ENCODE measurements around the gene PLS3.
"Not testable (repeated sequence)": the region's sequence is repeated elsewhere in the genome, so short reads cannot be mapped to it uniquely, and the experiment has no call there.

Gene PLS3

DNA sequence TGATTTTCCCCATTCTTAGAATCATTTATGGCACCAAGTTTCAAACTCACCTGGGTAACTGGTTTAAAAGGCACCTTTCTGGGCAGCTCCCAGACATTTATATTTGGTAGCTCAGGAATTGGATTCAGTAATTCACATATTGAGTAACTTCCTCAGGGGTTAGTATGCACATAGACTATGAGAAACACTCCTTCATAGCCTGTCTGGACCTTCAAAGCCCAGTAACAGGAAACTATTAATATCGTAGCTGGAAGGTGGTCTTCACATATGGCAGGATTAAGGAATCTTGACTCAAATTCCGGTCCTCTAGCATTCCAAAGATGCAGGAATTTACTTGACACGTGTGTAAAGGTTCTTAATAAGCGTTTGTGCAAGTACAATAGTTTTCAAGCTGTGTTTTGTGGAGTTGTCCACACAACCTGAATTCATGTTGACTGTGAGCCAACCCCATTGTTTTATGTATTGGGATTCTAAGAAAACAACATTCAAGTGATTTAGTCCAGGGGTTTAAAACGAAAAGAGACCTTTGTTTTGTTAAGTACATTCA is 78.4 kb downstream of the PLS3 start:
- Histone ChIP-seq H3K9ac (ENCODE audit: low read length) (no peak overlapping the region), H3K36me3 (replicated peaks; ENCODE audit: low read depth, low read length) (no peaks in the 10 kb centered on the region), H3K27ac (ENCODE audit: low read length) (no peak overlapping the region), H3K4me3 (ENCODE audit: low read length) (no peak overlapping the region), H3K79me2 (ENCODE audit: low read length) (no peaks in the 10 kb centered on the region), H2AFZ (ENCODE audit: low read depth, low read length) (no peak overlapping the region), H3K9me3 (ENCODE audit: insufficient read depth, low read length) (no peaks in the 10 kb centered on the region), H3K27me3 (ENCODE audit: low read depth, low read length) (no peaks in the 10 kb centered on the region), H4K20me1 (ENCODE audit: insufficient read depth, low read length) (no peaks in the 10 kb centered on the region), H3K4me2 (ENCODE audit: low read length) (no peak overlapping the region), H3K4me1 (ENCODE audit: low read length) (peaks cover 7% of the 10 kb centered on the region)
- no peak for TF ChIP-seq EZH2phosphoT487 (IDR thresholded peaks at IDR 0.05; ENCODE audit: low read depth)
- TF ChIP-seq, protein P1, sequence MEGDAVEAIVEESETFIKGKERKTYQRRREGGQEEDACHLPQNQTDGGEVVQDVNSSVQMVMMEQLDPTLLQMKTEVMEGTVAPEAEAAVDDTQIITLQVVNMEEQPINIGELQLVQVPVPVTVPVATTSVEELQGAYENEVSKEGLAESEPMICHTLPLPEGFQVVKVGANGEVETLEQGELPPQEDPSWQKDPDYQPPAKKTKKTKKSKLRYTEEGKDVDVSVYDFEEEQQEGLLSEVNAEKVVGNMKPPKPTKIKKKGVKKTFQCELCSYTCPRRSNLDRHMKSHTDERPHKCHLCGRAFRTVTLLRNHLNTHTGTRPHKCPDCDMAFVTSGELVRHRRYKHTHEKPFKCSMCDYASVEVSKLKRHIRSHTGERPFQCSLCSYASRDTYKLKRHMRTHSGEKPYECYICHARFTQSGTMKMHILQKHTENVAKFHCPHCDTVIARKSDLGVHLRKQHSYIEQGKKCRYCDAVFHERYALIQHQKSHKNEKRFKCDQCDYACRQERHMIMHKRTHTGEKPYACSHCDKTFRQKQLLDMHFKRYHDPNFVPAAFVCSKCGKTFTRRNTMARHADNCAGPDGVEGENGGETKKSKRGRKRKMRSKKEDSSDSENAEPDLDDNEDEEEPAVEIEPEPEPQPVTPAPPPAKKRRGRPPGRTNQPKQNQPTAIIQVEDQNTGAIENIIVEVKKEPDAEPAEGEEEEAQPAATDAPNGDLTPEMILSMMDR (IDR thresholded peaks at IDR 0.05; ENCODE audit: low read depth, low read length), result no peak

DNA sequence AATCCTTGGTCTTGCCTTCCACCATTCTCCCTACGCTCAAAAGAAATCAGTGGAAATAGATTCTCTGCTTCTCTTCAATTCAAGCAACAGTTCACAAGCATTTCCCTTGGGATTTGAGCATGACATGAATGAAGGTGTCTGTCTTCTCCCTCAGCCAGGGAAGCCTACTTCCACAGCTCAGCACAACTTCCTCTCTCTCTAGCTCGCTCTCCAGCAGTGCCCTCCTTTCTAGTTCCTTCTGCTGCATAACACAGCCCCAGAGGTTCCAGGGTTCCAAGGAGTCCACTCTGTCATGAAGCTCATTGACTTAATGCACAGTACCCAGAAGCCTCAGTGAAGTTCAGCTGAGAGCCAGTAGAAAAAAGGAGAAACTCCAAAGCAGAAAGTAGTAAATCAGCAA is 81.3 kb downstream of the PLS3 start:
- Histone ChIP-seq H3K79me2 (ENCODE audit: low read length) (no peaks in the 10 kb centered on the region), H3K36me3 (replicated peaks; ENCODE audit: low read depth, low read length) (no peaks in the 10 kb centered on the region), H4K20me1 (ENCODE audit: insufficient read depth, low read length) (no peaks in the 10 kb centered on the region), H3K9ac (ENCODE audit: low read length) (no peak overlapping the region), H3K4me2 (ENCODE audit: low read length) (peak overlapping the region; percentile 32), H3K27ac (ENCODE audit: low read length) (no peak overlapping the region), H3K4me1 (ENCODE audit: low read length) (peaks cover 7% of the 10 kb centered on the region), H3K4me3 (ENCODE audit: low read length) (no peak overlapping the region), H3K9me3 (ENCODE audit: insufficient read depth, low read length) (no peaks in the 10 kb centered on the region), H3K27me3 (ENCODE audit: low read depth, low read length) (no peaks in the 10 kb centered on the region), H2AFZ (ENCODE audit: low read depth, low read length) (no peak overlapping the region)
- no peak for TF ChIP-seq EZH2phosphoT487 (IDR thresholded peaks at IDR 0.05; ENCODE audit: low read depth)
- TF ChIP-seq, protein P1 (IDR thresholded peaks at IDR 0.05; ENCODE audit: low read depth, low read length), result no peak

DNA sequence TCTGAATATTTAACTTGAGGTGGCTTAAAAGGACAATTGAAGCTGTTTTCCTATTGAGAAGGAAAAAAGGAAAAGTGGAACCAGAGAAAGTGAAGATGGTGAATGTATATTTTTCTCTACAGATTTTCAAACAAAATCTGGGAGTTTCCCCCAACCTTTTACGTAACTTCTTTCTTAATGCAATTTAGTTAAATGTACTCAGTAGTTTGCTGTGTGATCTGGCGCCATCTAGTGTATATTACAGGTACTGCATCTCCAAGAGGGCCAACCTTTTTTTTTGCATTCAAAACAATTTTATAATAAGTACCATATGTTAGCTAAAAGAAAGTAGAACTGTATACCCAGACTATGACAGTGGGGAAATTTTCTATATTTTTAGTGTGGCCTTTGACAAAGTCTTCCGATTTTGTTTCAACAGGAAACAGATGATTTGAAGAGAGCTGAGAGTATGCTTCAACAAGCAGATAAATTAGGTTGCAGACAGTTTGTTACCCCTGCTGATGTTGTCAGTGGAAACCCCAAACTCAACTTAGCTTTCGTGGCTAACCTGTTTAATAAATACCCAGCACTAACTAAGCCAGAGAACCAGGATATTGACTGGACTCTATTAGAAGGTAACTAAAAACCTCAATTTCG is 82.0 kb downstream of the PLS3 start:
- peak overlapping the region; percentile 32 for H3K4me2 ChIP-seq (ENCODE audit: low read length)
- H3K36me3 ChIP-seq (replicated peaks; ENCODE audit: low read depth, low read length), result no peaks in the 10 kb centered on the region
- no peak for TF ChIP-seq EZH2phosphoT487 (IDR thresholded peaks at IDR 0.05; ENCODE audit: low read depth)
- TF ChIP-seq, protein P1 (IDR thresholded peaks at IDR 0.05; ENCODE audit: low read depth, low read length), result peak; percentile 82
- no peak overlapping the region for H3K9ac ChIP-seq (ENCODE audit: low read length)
- H3K9me3 ChIP-seq (ENCODE audit: insufficient read depth, low read length), result no peaks in the 10 kb centered on the region
- H2AFZ ChIP-seq (ENCODE audit: low read depth, low read length), result no peak overlapping the region
- H3K27ac ChIP-seq (ENCODE audit: low read length), result no peak overlapping the region
- H3K27me3 ChIP-seq (ENCODE audit: low read depth, low read length), result no peaks in the 10 kb centered on the region
- no peaks in the 10 kb centered on the region for H3K79me2 ChIP-seq (ENCODE audit: low read length)
- peaks cover 7% of the 10 kb centered on the region for H3K4me1 ChIP-seq (ENCODE audit: low read length)
- H3K4me3 ChIP-seq (ENCODE audit: low read length), result no peak overlapping the region
- H4K20me1 ChIP-seq (ENCODE audit: insufficient read depth, low read length), result no peaks in the 10 kb centered on the region

DNA sequence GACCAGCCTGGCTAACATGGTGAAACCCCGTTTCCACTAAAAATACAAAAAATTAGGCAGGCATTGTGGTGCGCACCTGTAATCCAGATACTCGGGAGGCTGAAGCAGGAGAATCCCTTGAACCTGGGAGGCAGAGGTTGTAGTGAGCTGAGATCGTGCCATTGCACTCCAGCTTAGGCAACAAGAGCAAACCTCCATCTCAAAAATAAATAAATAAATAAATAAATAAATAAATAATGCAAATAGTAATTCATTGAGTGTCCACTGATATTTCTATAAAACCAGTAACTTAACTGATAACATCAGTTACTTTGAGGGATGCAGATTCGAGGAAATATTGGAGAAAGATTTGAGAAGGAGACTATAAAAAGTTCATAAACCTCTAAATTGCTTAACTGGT is 83.4 kb downstream of the PLS3 start:
- not testable (repeated sequence) for H3K79me2 ChIP-seq (ENCODE audit: low read length); H3K9me3 ChIP-seq (ENCODE audit: insufficient read depth, low read length); H3K27ac ChIP-seq (ENCODE audit: low read length); H3K9ac ChIP-seq (ENCODE audit: low read length); H3K4me1 ChIP-seq (ENCODE audit: low read length); H3K4me3 ChIP-seq (ENCODE audit: low read length); H3K36me3 ChIP-seq (replicated peaks; ENCODE audit: low read depth, low read length); H4K20me1 ChIP-seq (ENCODE audit: insufficient read depth, low read length); H2AFZ ChIP-seq (ENCODE audit: low read depth, low read length); H3K27me3 ChIP-seq (ENCODE audit: low read depth, low read length); H3K4me2 ChIP-seq (ENCODE audit: low read length)
